SKM-1 treated with dmso at 0.1 percent for 144 hours (cell line): ENCODE measurements around the gene ADSS2.
"Not testable (repeated sequence)": the region's sequence is repeated elsewhere in the genome, so short reads cannot be mapped to it uniquely, and the experiment has no call there.

Experiments
- DNase-seq: peaks from one replicate; lab custom pipeline; 2025; ENCODE audit not compliant: unreplicated experiment; lab: John Stamatoyannopoulos, UW

ADSS2 gene

GRCh38 chr1:244367399-244368114, 84.2 kb downstream of the ADSS2 start:
- DNase-seq = no peak

GRCh38 chr1:244365809-244366208, 85.9 kb downstream of the ADSS2 start:
- no peak for DNase-seq

- DNase-seq = not testable (repeated sequence)
Observed at GRCh38 chr1:244365262-244365661, 86.4 kb downstream of the ADSS2 start.

DNA sequence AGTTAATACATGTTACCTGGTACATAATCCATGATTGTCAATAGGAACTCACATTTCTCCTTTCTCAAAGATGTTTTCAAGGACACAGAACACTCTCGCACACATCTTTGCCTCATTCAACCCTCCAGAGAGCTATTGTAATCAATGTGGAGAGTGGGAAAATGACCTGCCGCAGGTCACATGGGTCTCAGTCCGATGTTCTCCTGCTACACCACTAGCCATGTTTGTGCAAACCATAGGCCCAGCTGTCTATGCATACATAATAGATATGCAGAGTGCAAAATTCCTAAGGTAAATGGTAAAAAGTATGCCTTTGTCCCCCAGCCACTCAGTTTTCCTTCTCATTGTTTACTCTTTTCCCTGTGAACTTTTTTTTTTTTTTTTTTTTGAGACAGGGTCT, 89.2 kb downstream of the ADSS2 start:
- no peak for DNase-seq

DNA sequence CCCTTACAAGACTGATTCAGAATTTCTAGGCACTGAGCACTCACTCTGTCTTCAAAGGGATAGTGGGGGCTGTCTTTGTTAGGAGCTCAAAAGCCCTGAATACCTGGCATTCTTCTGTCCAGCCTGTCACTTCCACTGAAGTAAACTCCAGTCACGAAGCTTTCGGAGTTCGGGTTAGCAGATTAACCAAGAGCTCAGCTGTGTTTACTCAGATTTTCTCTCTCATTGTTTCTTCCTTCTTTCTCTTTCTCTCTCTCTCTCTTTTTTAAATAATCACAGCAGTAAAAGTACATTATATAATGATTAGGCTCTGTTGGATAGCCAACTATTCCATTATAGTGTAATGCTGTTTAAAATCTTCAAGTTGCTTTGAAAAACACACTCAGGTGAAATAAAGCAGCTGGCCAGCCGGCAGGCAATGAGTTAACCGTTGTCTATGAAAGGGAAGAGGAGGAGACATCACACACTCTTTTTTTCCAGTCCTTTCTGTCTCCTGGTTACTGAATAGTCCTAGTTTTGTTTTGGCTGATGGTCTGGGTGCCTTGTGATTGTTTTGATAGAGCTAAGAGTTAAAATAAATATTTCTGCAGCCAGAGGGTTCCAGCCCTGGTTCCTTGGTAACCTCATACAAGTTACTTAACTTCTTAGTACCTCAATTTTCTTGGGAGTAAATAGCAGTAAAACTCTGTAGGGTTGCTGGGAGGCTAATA, 89.8 kb downstream of the ADSS2 start:
- no peak for DNase-seq
